HG03175 (cell line): ENCODE results near the gene UBR1.
"Not testable (repeated sequence)": the region's sequence is repeated elsewhere in the genome, so short reads cannot be mapped to it uniquely, and the experiment has no call there.

Experiments used
- ATAC-seq: cut with Tn5 transposase; IDR thresholded peaks from one replicate; pipeline ENCODE4 v1.9.1; 2021; ENCODE audit warnings: mild to moderate bottlenecking, moderate library complexity; ENCODE audit not compliant: unreplicated experiment

The UBR1 gene

DNA sequence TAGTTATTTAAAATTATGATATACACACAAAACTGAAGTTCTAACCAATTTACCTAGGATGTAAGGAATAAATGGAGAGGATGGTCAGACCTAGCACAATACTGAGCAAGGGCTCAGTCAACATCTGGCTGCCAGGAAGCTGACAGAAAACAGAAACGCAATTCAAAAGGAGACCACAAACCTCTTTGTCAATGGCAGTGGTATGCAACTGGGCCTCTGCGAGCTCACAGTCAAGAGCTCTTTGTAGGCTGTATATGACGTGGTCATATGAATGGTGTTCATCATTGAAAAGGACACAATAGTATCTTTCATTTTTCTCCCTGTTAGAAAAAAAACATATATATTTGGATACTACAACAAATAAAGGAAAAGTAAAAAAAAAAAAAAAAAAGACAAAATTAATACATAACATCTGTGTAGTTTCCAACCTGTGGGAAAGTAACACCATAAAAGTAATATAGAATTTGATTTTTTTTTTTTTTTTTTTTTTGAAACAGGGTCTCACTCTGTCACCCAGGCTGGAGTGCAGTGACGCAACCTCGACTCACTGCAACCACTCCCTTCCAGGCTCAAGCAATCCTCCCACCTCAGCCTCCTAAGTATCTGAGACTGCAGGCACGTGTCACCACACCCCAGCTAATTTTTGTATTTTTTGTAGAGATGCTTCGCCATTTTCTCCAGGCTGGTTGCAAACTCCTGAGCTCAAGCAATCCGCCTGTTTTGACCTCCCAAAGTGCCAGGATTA lies 37.9 kb downstream of the UBR1 start:
- ATAC-seq: no peak

GRCh38 chr15:43056696-43057095 lies 49.1 kb downstream of the UBR1 start:
- no peak for ATAC-seq

DNA sequence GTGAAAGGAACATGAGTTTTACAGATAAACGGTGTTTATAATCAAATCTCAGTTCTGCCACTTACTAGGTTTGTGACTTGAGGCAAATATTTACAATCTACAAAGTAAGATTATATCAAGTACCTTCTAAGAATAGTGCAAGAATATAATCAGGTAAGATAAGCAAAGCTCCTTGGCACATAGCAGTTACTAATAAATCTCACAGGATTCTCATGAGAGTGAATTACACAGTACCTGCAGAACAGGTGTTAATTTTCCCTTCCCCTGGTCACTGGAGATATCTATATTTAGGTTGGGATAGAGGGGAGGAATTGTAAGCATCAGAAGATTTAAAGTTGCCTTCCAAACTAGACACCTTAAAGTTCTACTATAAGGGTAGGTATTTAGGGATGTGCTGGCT lies 53.0 kb downstream of the UBR1 start:
- ATAC-seq: no peak

DNA sequence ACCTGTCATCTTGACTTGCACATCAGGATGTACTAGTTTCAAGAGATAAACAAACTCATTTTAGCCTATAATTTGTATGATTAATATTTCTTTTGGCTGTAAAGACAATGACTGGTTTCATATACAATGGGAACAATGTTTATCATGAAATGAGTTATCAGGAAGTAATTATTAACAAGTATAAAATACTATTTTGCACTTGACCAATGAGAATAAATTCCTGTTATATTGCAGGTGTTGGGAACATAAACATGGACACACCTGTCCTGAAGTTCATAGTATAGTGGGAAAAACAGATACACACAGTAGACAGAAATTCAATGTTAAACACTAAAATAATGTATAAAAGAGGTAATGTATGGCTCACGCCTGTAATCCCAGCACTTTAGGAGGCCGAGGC lies 56.9 kb downstream of the UBR1 start:
- no peak for ATAC-seq

- ATAC-seq: no peak
These were observed 59.4 kb downstream of the UBR1 start for GRCh38 chr15:43046484-43046883.

GRCh38 chr15:43042885-43043284 lies 63.0 kb downstream of the UBR1 start:
- ATAC-seq: no peak

DNA sequence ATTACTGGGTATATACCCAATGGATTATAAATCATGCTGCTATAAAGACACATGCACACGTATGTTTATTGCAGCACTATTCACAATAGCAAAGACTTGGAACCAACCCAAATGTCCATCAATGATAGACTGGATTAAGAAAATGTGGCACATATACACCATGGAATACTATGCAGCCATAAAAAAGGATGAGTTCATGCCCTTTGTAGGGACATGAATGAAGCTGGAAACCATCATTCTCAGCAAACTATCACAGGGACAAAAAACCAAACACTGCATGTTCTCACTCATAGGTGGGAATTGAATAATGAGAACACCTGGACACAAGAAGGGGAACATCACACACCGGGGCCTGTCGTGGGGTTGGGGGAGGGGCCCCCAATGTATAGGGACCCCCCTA lies 64.8 kb downstream of the UBR1 start:
- ATAC-seq: not testable (repeated sequence)

DNA sequence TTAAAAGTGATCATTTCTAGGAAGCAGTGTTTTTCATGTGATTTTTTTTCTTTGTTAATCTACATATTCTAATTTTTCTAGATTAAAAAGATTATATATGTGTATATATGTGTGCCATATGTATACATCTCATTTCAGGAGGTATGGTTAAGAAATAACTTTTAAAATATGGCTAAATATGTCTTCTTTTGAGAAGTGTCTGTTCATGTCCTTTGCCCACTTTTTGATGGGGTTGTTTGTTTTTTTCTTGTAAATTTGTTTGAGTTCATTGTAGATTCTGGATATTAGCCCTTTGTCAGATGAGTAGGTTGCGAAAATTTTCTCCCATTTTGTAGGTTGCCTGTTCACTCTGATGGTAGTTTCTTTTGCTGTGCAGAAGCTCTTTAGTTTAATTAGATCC lies 70.6 kb downstream of the UBR1 start:
- not testable (repeated sequence) for ATAC-seq

GRCh38 chr15:43029476-43029875 lies 76.4 kb downstream of the UBR1 start:
- no peak for ATAC-seq

DNA sequence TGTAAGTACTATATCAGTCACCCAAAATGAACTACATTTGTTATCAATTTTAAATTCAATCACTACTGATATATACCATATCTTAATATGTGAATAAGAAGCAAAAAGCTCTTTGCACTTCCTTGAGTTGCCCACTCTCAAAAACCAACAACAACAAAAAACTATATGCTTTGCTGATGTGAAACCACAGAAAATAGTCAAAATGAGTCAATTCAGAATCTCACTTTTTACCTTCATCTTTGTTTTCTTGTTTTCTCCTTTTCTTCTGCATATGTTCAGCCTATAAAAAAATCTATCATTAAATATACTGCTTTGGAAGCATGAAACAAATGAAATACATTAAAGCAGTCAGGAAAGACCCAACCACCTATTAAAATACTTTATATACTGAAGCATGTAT lies 80.7 kb downstream of the UBR1 start:
- no peak for ATAC-seq

DNA sequence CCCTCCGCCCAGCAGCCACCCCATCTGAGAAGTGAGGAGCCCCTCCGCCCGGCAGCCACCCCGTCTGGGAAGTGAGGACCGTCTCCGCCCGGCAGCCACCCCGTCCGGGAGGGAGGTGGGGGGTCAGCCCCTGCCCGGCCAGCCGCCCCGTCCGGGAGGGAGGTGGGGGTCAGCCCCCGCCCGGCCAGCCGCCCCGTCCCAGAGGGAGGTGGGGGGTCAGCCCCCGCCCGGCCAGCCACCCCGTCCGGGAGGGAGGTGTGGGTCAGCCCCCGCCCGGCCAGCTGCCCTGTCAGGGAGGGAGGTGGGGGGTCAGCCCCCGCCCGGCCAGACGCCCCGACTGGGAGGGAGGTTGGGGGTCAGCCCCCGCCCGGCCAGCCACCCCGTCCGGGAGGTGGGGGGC lies 91.2 kb downstream of the UBR1 start:
- ATAC-seq: not testable (repeated sequence)

DNA sequence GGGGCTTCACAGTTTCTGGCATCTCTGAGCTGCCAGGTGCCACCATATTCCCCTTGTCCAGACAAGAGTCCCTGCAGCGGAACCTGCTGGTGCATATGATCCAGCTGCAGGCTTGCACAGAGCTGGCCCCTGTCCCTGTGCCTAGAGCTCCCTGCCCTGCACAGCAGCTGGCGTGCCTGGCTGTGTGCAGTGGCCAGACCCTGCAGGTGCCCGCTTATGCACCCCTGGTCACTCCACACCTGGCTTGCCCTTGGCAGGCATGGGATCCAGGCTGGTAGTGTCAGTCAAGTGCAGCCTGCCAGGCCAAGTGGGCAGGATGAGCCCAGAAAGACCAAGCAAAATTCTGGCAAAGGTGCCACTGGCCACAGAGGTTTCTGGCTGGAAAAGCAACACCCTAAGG lies 96.6 kb downstream of the UBR1 start:
- ATAC-seq: no peak

DNA sequence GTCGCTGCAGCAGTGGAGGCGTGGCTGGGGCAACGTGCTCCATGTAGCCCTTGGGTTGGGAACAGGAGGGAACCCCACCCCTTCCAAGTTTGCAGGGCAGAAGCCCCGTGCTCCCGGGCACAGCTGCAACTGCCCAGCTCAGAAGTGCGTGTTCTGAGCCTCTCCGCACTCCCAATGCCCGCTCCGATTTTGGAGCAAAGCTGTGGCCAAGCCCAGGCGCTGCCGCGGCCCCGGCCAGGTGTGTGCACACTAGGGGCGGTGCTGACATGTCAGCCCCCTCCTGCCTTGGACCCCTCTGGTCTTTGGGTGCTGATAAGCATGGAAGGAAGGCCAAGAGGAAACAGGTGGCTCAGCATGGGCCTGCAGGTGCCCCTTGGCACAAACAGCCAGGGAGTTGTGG lies 97.7 kb downstream of the UBR1 start:
- ATAC-seq: no peak

GRCh38 chr15:43007551-43007950 lies 98.3 kb downstream of the UBR1 start:
- no peak for ATAC-seq

DNA sequence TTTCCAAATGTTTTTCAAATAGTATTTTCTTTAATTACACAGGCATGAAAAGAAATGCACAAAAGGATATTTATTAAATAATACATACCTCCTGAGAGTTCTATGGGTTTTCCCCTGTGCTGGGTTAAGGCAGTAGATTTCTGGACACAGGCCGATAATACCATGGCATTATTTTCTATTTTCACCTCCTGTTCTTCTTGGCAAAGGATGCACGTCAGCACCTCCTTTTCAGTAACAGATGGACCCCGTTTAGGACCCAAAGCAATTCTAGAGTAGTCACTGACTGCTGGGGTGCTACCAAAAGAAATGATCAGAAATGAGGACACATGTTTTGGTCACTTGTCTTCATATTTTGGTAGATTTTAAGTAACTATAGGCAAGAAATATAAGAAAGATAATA lies 98.8 kb downstream of the UBR1 start:
- no peak for ATAC-seq

GRCh38 chr15:43004886-43005595 lies 100.8 kb downstream of the UBR1 start:
- ATAC-seq: not testable (repeated sequence)

DNA sequence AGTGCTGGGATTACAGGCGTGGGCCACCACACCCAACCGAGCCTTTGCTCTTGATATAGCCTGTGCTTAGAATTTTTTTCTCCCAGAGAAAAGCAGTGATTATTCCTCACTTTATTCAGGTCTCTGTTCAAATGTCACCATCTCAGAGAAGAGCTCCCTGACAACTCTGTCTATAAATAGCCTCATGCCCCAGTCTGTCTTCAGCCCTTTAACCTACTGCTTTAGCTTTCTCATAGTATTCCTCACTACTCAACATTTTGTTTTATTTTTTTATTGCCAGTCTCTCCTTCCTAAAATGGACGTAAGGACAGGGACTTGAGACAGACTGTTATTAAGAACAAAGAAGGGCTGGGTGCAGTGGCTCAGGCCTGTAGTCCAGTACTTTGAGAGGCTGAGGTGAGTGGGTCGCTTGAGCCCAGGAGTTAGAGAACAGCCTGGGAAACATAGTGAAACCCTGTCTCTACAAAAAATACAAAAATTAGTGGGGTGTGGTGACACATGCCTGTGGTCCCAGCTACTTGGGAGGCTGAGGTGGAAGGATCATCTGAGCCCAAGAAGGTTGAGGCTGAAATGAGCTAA lies 106.5 kb downstream of the UBR1 start:
- ATAC-seq: no peak

DNA sequence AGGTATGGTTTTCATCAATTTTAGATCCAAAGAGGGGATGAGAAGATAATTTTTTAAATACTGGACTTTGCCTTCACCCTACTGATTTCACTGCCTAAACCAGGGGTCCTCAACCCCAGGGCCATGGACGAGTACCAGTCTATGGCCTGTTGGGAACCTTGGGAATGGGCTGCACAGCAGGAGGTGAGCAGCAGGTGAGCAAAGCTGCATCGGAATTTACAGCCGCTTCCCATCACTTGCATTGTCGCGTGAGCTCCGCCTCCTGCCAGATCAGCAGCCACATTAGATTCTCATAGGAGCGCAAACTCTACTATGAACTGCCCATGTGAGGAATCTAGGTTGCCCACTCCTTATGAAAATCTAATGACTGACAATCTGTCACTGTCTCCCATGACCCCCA lies 109.0 kb downstream of the UBR1 start:
- no peak for ATAC-seq

DNA sequence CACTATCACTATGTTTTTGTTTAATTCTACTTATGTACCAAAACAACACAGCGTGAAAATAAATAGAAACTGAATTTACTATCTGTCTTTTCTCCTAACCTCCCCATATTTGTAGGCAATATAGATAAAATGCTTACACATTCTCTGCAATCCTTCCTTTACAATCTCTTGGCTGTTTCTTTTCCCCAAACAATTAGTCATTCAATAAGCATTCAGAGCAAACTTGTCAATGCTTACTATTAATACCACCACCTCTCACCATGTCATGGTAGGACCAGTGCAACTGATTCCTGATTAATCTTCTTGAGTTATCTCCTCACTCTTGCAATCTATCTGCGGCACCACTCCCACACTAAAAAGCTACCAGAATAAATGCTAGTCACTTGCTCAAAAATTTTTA lies 111.3 kb downstream of the UBR1 start:
- no peak for ATAC-seq

DNA sequence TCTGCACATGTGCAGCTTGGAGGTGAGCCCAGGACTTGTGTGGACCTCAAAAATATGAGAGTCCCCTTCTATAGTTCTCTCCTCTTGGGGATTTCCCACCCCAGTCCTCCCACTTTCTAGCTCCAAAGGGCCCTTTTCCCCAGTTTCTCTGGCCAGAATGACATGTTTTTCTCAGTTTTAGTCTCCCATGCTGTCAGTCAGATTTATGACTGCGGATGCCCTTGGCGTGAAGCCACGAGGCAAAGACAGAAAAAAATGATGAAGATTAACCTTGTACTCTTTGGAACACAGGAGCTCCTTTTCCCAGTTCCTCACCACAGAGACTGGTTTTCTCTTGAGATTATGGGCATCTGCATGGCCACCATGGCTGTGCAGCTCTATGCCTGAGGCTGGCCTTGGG lies 113.2 kb downstream of the UBR1 start:
- ATAC-seq: no peak

DNA sequence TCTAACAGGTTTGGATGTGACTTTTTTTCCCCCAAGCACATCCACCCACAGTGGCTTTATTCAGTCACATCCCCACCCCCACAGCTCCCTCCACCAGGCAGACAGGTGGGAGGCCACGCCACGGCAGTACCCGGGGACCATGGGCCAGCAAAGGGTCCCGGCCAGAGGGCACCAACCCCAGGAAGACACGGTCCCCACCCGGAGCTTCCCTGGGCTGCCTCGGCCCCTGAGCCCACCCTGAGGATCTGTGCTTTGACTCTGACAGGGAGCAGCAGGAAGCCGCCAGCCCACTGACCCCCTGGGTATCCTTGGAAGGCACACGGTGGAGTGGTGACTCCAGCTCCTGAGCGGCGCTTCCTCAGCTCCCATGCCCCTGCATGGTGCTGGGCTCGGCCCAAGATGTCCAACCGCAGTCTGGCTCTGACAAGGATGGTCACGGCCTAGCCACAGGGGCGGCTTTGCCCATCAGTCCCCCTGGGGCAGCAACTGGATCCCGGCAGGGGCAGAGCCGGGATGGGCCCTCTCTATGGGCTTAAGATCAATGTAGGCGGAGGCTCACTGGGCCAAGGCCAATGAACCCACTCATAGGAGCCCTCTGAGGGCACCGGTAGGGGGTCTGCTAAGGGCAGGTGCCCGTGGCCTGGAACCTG lies 119.0 kb downstream of the UBR1 start:
- ATAC-seq: no peak
